ENCODE data around the gene RNF4.
"Not testable (repeated sequence)": the region's sequence is repeated elsewhere in the genome, so short reads cannot be mapped to it uniquely, and the experiment has no call there.

RNF4 gene

GRCh38 chr4:2451821-2452785 is 16.8 kb upstream of the RNF4 start:
- peak in 3 of 10 donors; percentile 58 to 66 (median 64) for DNase-seq
- intact Hi-C loops (cut with DNase I): no loop called here

GRCh38 chr4:2457481-2458295 is 11.2 kb upstream of the RNF4 start:
- peak in 3 of 10 donors; percentile 49 to 75 (median 55) for DNase-seq
- intact Hi-C loops (cut with DNase I): no loop called here

- DNase-seq: peak in 3 of 10 donors; percentile 66 to 76 (median 72)
- intact Hi-C loops (cut with DNase I): no loop called here
Measured at GRCh38 chr4:2458546-2459491, 10.1 kb upstream of the RNF4 start.

GRCh38 chr4:2459589-2460349 is 9.1 kb upstream of the RNF4 start:
- intact Hi-C loops (cut with DNase I): loop anchor here (5.0 kb wide), 1 partner anchor 42 kb away; the partner anchor contains the start of genes CFAP99 and ZFYVE28
- DNase-seq: peak in 2 of 10 donors; percentile 54 to 69

- DNase-seq: peak in 2 of 10 donors; percentile 32 to 73
- intact Hi-C loops (cut with DNase I): loop anchor here (5.0 kb wide), 1 partner anchor 44 kb away; the partner anchor contains the start of genes CFAP99 and ZFYVE28
Measured at GRCh38 chr4:2461246-2461960, 7.5 kb upstream of the RNF4 start.

GRCh38 chr4:2462218-2462991 is 6.5 kb upstream of the RNF4 start:
- peak; percentile 41 to 96 (median 67) for DNase-seq
- intact Hi-C loops (cut with DNase I): loop anchor here (2.0 to 5.0 kb wide), 2 partner anchors 45 to 242 kb away; partner anchors contain the start of genes CFAP99 and ZFYVE28

GRCh38 chr4:2462992-2463762 is 5.7 kb upstream of the RNF4 start:
- intact Hi-C loops (cut with DNase I): loop anchor here (2.0 to 5.0 kb wide), 2 partner anchors 46 to 242 kb away; partner anchors contain the start of genes CFAP99 and ZFYVE28

GRCh38 chr4:2465032-2465431 is 3.9 kb upstream of the RNF4 start:
- peak in 1 of 10 donors; percentile 31 for DNase-seq
- intact Hi-C loops (cut with DNase I): loop anchor here (5.0 kb wide), 1 partner anchor 223 kb away; the partner anchor contains the start of genes HAUS3 and POLN

More at GRCh38 chr4:2462992-2463762, 5.7 kb upstream of the RNF4 start:
- DNase-seq: peak in 2 of 10 donors; percentile 71 to 76

- intact Hi-C loops (cut with DNase I): loop anchor here (5.0 kb wide), 1 partner anchor 223 kb away; the partner anchor contains the start of genes HAUS3 and POLN
- DNase-seq: not testable (repeated sequence)
Measured at GRCh38 chr4:2465544-2465943, 3.4 kb upstream of the RNF4 start.

GRCh38 chr4:2469192-2469984 is 482 bp downstream of the RNF4 start:
- intact Hi-C loops (cut with DNase I): loop anchor here (5.0 kb wide), 1 partner anchor 227 kb away; the partner anchor contains the start of genes HAUS3 and POLN
- peak in 3 of 10 donors; percentile 20 to 84 (median 75) for DNase-seq

GRCh38 chr4:2470791-2471190 is 1.9 kb downstream of the RNF4 start:
- DNase-seq: no peak
- intact Hi-C loops (cut with DNase I): no loop called here

GRCh38 chr4:2472187-2472586 is 3.3 kb downstream of the RNF4 start:
- intact Hi-C loops (cut with DNase I): no loop called here
- no peak for DNase-seq

- intact Hi-C loops (cut with DNase I): no loop called here
- DNase-seq: no peak
Measured at GRCh38 chr4:2478229-2478628, 9.3 kb downstream of the RNF4 start.

GRCh38 chr4:2480649-2481048 is 11.7 kb downstream of the RNF4 start:
- DNase-seq: no peak
- intact Hi-C loops (cut with DNase I): no loop called here

GRCh38 chr4:2482192-2482591 is 13.3 kb downstream of the RNF4 start:
- intact Hi-C loops (cut with DNase I): no loop called here
- DNase-seq: no peak
